Measurements from ENCODE around the gene TMUB1. TPM values are rescaled to one million over a fixed set of nuclear protein-coding genes. Genes with fewer than 3 reads are reported as not detected.

TMUB1 gene
- total RNA-seq, 1 experiment from 2014 or later, result 68.1 TPM

GRCh38 chr7:151075978-151076426, 7.3 kb downstream of the TMUB1 start:
- TF ChIP-seq, protein P1, sequence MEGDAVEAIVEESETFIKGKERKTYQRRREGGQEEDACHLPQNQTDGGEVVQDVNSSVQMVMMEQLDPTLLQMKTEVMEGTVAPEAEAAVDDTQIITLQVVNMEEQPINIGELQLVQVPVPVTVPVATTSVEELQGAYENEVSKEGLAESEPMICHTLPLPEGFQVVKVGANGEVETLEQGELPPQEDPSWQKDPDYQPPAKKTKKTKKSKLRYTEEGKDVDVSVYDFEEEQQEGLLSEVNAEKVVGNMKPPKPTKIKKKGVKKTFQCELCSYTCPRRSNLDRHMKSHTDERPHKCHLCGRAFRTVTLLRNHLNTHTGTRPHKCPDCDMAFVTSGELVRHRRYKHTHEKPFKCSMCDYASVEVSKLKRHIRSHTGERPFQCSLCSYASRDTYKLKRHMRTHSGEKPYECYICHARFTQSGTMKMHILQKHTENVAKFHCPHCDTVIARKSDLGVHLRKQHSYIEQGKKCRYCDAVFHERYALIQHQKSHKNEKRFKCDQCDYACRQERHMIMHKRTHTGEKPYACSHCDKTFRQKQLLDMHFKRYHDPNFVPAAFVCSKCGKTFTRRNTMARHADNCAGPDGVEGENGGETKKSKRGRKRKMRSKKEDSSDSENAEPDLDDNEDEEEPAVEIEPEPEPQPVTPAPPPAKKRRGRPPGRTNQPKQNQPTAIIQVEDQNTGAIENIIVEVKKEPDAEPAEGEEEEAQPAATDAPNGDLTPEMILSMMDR (IDR thresholded peaks at IDR 0.05; ENCODE audit: insufficient read depth in 1 of 2, low read depth in 1 of 2, low read length in 1 of 2, severe bottlenecking in 1 of 2, unreplicated experiment in 1 of 2), result no peak
- H3K4me1 Mint-ChIP-seq (ENCODE audit: low read depth, unreplicated experiment), result no peaks in the 10 kb centered on the region
- H3K27me3 Mint-ChIP-seq (ENCODE audit: insufficient read depth, unreplicated experiment), result no peaks in the 10 kb centered on the region
- H3K4me1 ChIP-seq, result peaks cover 6% of the 10 kb centered on the region; the same call in 1 of the 2 replicates
- peak overlapping the region; percentile 51 for H3K27ac Mint-ChIP-seq (ENCODE audit: unreplicated experiment)
- no peaks in the 10 kb centered on the region for H3K27me3 ChIP-seq (replicated peaks; ENCODE audit: control insufficient read depth, insufficient read depth, low read length)
- H3K9me3 Mint-ChIP-seq (ENCODE audit: unreplicated experiment), result no peaks in the 10 kb centered on the region
- TSS peak; percentile 43 for BruUV-seq (replicated peaks)
- ChIA-PET POLR2A (interaction anchor here (0.5 to 1.2 kb wide), 3 partner anchors 13 to 302 kb away, joined by 3 read pairs; no protein-coding TSS in a partner anchor), CTCF (interaction anchor here (0.6 kb wide), 1 partner anchor 11 kb away, joined by 4 read pairs; no protein-coding TSS in a partner anchor)
- no peak overlapping the region for H3K4me3 Mint-ChIP-seq (ENCODE audit: unreplicated experiment)
- H3K36me3 Mint-ChIP-seq (ENCODE audit: insufficient read depth, unreplicated experiment), result peaks cover 92% of the 10 kb centered on the region
- intact Hi-C loops (cut with micrococcal nuclease; ENCODE audit: unreplicated experiment), result no loop called here
- no peaks in the 10 kb centered on the region for H3K36me3 ChIP-seq (ENCODE audit: control insufficient read depth, insufficient read depth, low read length)
- H3K9me3 ChIP-seq, result no peaks in the 10 kb centered on the region
- DNase-seq, result peak in 1 of 2 experiments; percentile 31
- H3K4me3 ChIP-seq (ENCODE audit: low read depth, low read length), result no peak overlapping the region

DNA sequence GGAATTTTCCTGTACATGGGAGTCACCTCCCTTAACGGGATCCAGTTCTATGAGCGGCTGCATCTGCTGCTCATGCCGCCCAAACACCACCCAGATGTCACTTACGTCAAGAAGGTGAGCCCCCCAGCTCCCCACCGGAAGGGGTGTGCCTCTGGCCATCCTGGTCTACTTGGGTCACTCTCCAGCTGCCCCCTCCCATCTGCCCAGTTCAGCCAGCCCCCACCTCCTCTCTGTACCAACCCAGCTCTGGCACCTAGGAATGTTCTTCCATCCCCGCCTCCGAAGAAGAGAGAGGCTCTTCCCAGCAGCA, 7.7 kb downstream of the TMUB1 start:
- TF ChIP-seq, protein P1 (IDR thresholded peaks at IDR 0.05; ENCODE audit: insufficient read depth in 1 of 2, low read depth in 1 of 2, low read length in 1 of 2, severe bottlenecking in 1 of 2, unreplicated experiment in 1 of 2), result no peak
- POLR2A ChIA-PET, result interaction anchor here (0.5 kb wide), 1 partner anchor 302 kb away, joined by 3 read pairs; no protein-coding TSS in a partner anchor
- BruUV-seq (replicated peaks), result no TSS peak
- Histone ChIP-seq H3K4me1 (0 out of 2 replicates have a peak, but pooled peaks cover 5% of the 10 kb centered on the region), H3K36me3 (ENCODE audit: control insufficient read depth, insufficient read depth, low read length) (no peaks in the 10 kb centered on the region), H3K4me3 (ENCODE audit: low read depth, low read length) (no peak overlapping the region), H3K9me3 (no peaks in the 10 kb centered on the region), H3K27me3 (replicated peaks; ENCODE audit: control insufficient read depth, insufficient read depth, low read length) (no peaks in the 10 kb centered on the region)
- Mint-ChIP-seq H3K4me3 (ENCODE audit: unreplicated experiment) (no peak overlapping the region), H3K27me3 (ENCODE audit: insufficient read depth, unreplicated experiment) (no peaks in the 10 kb centered on the region), H3K9me3 (ENCODE audit: unreplicated experiment) (no peaks in the 10 kb centered on the region), H3K4me1 (ENCODE audit: low read depth, unreplicated experiment) (no peaks in the 10 kb centered on the region), H3K36me3 (ENCODE audit: insufficient read depth, unreplicated experiment) (peaks cover 93% of the 10 kb centered on the region), H3K27ac (ENCODE audit: unreplicated experiment) (peak overlapping the region; percentile 51)
- intact Hi-C loops (cut with micrococcal nuclease; ENCODE audit: unreplicated experiment), result no loop called here
- DNase-seq, result peak in 1 of 2 experiments; percentile 38
- CTCF ChIA-PET, result no interaction called here

DNA sequence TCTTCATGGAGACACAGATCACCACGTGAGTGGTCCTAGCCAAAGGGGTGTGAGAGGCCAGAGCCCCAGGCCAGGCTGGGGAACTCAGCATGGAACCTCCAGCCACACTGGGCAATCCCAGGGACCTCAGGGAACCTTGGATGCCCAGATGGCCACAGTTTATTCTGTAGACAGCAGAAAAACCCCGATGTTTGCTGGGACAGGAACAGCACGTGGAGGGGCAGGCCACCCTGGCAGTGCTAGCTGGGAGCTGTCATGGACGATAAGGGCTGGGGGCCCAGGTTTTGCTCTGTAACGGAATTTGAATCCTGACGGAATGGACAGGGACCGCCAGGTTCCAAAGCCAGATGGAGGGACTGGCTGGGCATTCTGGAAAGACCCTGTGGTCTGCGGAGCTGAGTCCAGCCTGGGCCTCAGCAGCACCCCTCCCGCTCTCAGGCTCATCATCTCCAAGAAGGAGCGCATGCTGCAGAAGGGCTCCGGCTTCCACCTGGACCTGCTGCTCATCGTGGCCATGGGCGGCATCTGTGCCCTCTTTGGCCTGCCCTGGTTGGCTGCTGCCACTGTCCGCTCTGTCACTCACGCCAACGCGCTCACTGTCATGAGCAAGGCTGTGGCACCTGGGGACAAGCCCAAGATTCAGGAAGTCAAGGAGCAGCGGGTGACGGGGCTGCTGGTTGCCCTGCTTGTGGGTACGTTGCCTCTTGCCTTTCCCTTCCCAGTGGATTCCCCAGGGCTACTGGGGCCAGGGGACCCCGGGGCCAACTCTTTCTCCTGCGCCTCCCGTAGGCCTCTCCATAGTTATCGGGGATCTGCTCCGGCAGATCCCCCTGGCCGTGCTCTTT, 8.3 kb downstream of the TMUB1 start:
- CTCF ChIA-PET, result no interaction called here
- peaks cover 93% of the 10 kb centered on the region for H3K36me3 Mint-ChIP-seq (ENCODE audit: insufficient read depth, unreplicated experiment)
- DNase-seq, result peak in 1 of 2 experiments; percentile 29
- no peaks in the 10 kb centered on the region for H3K9me3 Mint-ChIP-seq (ENCODE audit: unreplicated experiment)
- POLR2A ChIA-PET, result no interaction called here
- no peaks in the 10 kb centered on the region for H3K4me1 Mint-ChIP-seq (ENCODE audit: low read depth, unreplicated experiment)
- no peak overlapping the region for H3K4me3 Mint-ChIP-seq (ENCODE audit: unreplicated experiment)
- Histone ChIP-seq H3K27me3 (replicated peaks; ENCODE audit: control insufficient read depth, insufficient read depth, low read length) (no peaks in the 10 kb centered on the region), H3K9me3 (no peaks in the 10 kb centered on the region), H3K36me3 (ENCODE audit: control insufficient read depth, insufficient read depth, low read length) (no peaks in the 10 kb centered on the region), H3K4me3 (ENCODE audit: low read depth, low read length) (no peak overlapping the region), H3K4me1 (0 out of 2 replicates have a peak, but pooled peaks cover 5% of the 10 kb centered on the region)
- H3K27ac Mint-ChIP-seq (ENCODE audit: unreplicated experiment), result peak overlapping the region; percentile 51
- BruUV-seq (replicated peaks), result no TSS peak
- TF ChIP-seq, protein P1 (IDR thresholded peaks at IDR 0.05; ENCODE audit: insufficient read depth in 1 of 2, low read depth in 1 of 2, low read length in 1 of 2, severe bottlenecking in 1 of 2, unreplicated experiment in 1 of 2), result no peak
- intact Hi-C loops (cut with micrococcal nuclease; ENCODE audit: unreplicated experiment), result no loop called here
- H3K27me3 Mint-ChIP-seq (ENCODE audit: insufficient read depth, unreplicated experiment), result no peaks in the 10 kb centered on the region
